ENCODE results near the gene S100A3.
"Not testable (repeated sequence)": the region's sequence is repeated elsewhere in the genome, so short reads cannot be mapped to it uniquely, and the experiment has no call there.

DNA sequence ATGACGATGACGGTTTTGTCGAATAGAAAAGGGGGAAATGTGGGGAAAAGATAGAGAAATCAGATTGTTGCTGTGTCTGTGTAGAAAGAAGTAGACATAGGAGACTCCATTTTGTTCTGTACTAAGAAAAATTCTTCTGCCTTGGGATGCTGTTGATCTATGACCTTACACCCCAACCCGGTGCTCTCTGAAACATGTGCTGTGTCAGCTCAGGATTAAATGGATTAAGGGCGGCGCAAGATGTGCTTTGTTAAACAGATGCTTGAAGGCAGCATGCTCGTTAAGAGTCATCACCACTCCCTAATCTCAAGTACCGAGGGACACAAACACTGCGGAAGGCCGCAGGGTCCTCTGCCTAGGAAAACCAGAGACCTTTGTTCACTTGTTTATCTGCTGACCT lies 26.4 kb upstream of the S100A3 start:
- TF ChIP-seq, protein P1, sequence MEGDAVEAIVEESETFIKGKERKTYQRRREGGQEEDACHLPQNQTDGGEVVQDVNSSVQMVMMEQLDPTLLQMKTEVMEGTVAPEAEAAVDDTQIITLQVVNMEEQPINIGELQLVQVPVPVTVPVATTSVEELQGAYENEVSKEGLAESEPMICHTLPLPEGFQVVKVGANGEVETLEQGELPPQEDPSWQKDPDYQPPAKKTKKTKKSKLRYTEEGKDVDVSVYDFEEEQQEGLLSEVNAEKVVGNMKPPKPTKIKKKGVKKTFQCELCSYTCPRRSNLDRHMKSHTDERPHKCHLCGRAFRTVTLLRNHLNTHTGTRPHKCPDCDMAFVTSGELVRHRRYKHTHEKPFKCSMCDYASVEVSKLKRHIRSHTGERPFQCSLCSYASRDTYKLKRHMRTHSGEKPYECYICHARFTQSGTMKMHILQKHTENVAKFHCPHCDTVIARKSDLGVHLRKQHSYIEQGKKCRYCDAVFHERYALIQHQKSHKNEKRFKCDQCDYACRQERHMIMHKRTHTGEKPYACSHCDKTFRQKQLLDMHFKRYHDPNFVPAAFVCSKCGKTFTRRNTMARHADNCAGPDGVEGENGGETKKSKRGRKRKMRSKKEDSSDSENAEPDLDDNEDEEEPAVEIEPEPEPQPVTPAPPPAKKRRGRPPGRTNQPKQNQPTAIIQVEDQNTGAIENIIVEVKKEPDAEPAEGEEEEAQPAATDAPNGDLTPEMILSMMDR (IDR thresholded peaks at IDR 0.05; ENCODE audit: poor library complexity, severe bottlenecking) = not testable (repeated sequence)
- not testable (repeated sequence) for TF ChIP-seq EZH2 (IDR thresholded peaks at IDR 0.05; ENCODE audit: borderline replicate concordance, insufficient read depth, low read length, poor library complexity, severe bottlenecking); POLR2AphosphoS5 (IDR thresholded peaks at IDR 0.05); TAF1 (IDR thresholded peaks at IDR 0.05; ENCODE audit: low read depth); RAD21 (conservative IDR thresholded peaks at IDR 0.05); EP300 (conservative IDR thresholded peaks at IDR 0.05; ENCODE audit: poor library complexity, severe bottlenecking); SMC3 (conservative IDR thresholded peaks at IDR 0.05; ENCODE audit: poor library complexity); MXI1 (conservative IDR thresholded peaks at IDR 0.05; ENCODE audit: poor library complexity, severe bottlenecking)
- TF ChIP-seq, protein P2, sequence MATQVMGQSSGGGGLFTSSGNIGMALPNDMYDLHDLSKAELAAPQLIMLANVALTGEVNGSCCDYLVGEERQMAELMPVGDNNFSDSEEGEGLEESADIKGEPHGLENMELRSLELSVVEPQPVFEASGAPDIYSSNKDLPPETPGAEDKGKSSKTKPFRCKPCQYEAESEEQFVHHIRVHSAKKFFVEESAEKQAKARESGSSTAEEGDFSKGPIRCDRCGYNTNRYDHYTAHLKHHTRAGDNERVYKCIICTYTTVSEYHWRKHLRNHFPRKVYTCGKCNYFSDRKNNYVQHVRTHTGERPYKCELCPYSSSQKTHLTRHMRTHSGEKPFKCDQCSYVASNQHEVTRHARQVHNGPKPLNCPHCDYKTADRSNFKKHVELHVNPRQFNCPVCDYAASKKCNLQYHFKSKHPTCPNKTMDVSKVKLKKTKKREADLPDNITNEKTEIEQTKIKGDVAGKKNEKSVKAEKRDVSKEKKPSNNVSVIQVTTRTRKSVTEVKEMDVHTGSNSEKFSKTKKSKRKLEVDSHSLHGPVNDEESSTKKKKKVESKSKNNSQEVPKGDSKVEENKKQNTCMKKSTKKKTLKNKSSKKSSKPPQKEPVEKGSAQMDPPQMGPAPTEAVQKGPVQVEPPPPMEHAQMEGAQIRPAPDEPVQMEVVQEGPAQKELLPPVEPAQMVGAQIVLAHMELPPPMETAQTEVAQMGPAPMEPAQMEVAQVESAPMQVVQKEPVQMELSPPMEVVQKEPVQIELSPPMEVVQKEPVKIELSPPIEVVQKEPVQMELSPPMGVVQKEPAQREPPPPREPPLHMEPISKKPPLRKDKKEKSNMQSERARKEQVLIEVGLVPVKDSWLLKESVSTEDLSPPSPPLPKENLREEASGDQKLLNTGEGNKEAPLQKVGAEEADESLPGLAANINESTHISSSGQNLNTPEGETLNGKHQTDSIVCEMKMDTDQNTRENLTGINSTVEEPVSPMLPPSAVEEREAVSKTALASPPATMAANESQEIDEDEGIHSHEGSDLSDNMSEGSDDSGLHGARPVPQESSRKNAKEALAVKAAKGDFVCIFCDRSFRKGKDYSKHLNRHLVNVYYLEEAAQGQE (IDR thresholded peaks at IDR 0.05; ENCODE audit: borderline replicate concordance) = not testable (repeated sequence)

Data from neural cell (in vitro differentiated cells).